Stimulated activated CD4-positive, alpha-beta T cell treated with anti-CD3 and anti-CD28 coated beads, TNF-alpha, amount 100 ng/mL, for 1 hour (primary cell): Measurements from ENCODE around the gene SH3GL1.

Experiments
- DNase-seq, 3 donors: peaks; one replicate each; pipeline ENCODE4 v3.0.0-alpha.2; 2020; ENCODE audit warnings: low read depth in 3 of 3, low spot score in 1 of 3

Gene SH3GL1

DNA sequence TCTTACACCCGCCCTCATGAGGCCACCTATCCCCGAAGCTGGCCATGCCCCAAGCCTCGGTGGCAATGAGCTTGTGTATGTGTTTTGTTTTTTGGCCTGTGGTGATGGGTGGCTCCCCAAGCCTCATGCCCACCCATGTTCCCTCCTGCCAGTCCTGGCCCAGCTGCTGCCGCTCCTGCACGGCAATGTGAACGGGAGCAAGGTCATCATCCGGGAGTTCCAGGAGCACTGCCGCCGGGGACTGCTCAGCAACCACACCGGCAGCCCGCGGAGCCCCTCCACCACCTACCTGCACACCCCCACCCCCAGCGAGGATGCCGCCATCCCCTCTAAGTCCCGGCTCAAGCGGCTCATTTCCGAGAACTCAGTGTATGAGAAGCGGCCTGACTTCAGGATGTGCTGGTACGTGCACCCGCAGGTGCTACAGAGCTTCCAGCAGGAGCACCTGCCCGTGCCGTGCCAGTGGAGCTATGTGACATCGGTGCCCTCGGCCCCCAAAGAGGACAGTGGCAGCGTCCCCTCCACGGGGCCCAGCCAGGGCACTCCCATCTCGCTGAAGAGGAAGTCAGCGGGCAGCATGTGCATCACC lies 32.7 kb upstream of the SH3GL1 start:
- no peak for DNase-seq

- DNase-seq = no peak
Measured at GRCh38 chr19:4431808-4432674, 31.7 kb upstream of the SH3GL1 start.

GRCh38 chr19:4431296-4431695 lies 30.9 kb upstream of the SH3GL1 start:
- DNase-seq = no peak

DNA sequence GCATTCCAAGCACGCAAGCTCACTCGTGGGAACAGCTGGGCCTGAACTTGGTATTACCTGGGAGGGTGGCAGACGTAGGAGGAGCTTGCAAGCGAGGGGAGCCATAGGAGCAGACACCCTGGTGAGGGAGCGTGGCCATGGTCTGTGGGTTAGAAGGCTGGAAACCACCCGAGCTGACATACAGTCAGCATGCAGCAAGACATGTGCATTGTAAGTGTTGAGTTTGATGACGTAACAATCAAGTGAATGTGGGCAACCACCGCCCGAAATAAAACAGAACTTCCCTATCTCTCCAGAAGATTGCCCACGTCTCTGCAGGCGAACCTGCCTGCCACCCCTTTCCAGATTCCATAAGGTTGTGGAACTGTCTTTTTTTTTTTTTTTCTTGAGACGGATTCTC lies 30.4 kb upstream of the SH3GL1 start:
- DNase-seq = no peak

GRCh38 chr19:4429771-4430171 lies 29.4 kb upstream of the SH3GL1 start:
- no peak for DNase-seq

DNA sequence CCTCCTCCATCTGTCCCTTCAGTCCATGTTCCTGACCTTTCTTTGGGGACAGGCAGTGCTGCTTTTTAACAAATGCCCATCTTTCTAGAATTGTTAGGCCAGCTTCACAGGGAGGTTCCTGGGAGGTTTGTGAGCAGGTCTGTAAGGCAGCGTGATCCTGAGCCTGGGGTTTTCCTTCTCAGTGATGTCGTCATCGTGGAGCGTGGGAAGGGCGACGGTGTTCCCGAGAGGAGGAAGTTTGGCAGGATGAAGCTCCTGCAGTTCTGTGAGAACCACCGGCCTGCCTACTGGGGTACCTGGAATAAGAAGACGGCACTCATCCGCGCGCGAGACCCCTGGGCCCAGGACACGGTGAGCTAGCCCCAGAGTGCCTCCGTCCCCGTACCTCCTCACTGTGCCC lies 28.9 kb upstream of the SH3GL1 start:
- DNase-seq = no peak

GRCh38 chr19:4428326-4428975 lies 28.1 kb upstream of the SH3GL1 start:
- no peak for DNase-seq

DNA sequence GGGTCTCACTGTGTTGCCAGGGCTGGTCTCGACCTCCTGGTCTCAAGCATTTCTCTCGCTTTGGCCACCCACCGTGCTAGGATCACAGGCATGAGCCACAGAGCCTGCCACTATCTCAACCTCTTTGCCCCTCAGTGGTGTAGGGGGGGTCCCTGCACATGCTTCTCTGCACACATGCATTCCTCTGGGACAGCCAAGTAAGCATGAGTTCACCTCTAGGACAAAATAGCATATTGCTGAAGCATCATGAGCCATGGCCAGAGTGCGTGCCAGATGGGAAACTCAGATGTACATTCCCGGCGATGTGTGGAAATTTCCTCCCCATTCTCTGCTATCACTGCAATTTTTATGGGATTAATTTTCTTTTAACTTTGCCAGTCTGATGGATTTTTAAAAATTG lies 25.2 kb upstream of the SH3GL1 start:
- no peak for DNase-seq

GRCh38 chr19:4423416-4424126 lies 23.2 kb upstream of the SH3GL1 start:
- no peak for DNase-seq

DNA sequence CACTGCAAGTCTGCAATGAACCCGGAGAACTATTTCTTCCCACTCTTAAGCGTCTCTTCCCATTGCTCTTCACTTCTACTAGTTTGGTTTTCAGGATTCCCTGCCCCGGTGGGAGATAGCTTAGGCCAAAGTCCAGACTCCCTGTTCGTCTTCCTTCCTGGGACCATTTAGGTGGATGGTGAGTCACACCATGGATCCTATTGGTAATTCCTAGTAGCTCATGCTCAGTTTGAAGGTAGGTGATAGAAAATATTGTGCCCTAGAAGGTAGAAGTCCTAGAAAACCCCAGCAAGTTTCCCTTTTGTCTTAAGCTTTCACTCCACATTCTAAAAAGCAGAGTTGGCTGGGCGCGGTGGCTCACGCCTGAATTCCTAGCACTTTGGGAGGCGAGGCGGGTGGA lies 15.9 kb upstream of the SH3GL1 start:
- no peak for DNase-seq

GRCh38 chr19:4415352-4415751 lies 15.0 kb upstream of the SH3GL1 start:
- DNase-seq = no peak

- no peak for DNase-seq
Measured at GRCh38 chr19:4414800-4415321, 14.5 kb upstream of the SH3GL1 start.

GRCh38 chr19:4414144-4414799 lies 13.9 kb upstream of the SH3GL1 start:
- no peak for DNase-seq

DNA sequence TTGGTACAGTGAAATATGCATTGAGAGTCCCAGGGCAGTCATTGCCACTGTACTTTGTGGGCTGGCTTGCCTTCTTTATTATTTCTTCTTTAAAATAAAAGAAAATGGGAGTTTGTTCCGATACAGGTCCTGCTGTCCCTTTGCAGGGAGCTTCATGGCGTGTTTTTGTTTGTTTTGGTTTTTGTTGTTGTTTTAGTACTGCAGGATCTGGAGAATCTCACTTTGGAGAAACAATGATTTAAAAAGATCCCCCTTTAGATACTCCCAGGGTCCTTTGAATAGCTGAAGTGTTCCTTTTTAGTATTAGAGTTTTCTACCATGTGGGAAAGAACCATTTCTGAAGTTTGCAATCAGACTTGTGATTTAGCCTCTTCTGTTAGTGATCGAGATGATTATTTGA lies 13.2 kb upstream of the SH3GL1 start:
- DNase-seq = no peak

DNA sequence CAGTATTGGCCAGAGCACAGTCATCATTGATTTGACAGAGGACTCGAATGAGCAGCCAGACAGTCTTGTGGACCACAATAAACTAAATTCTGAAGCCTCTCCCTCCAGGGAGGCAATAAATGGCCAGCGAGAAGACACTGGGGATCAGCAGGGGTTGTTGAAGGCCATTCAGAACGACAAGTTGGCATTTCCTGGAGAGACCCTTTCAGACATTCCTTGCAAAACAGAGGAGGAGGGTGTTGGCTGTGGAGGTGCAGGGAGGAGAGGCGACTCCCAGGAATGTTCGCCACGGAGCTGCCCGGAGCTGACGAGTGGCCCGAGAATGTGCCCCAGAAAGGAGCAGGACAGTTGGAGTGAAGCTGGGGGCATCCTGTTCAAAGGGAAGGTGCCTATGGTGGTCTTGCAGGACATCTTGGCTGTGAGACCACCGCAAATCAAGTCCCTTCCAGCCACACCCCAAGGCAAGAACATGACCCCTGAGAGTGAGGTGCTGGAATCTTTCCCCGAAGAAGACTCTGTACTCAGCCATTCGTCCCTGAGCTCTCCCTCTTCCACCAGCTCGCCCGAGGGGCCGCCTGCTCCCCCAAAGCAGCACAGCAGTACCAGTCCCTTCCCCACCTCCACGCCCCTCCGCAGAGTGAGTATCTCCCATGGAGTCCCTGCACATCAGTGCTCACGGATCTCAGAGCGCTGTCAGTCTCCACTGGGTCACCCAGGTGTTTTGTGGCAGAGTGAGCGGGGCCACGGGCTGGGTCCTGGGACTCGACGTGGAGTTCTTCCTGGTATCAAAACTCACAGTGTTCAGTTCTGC lies 9.0 kb upstream of the SH3GL1 start:
- no peak for DNase-seq

DNA sequence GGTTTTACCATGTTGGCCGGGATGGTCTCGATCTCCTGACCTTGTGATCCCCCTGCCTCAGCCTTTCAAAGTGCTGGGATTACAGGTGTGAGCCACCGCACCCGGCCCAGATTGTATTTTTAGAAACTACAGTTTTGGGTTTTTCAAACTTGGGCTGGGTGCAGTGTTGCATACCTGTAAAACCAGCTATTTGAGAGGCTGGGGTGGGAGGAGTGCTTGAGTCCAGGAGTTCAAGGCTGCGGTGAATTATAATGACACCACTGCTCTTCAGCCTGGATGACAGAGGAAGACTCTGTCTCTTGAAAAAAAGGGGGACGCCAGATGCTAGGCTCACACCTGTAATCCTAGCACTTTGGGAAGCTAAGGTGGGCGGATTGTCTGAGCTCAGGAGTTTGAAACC lies 6.3 kb upstream of the SH3GL1 start:
- DNase-seq = no peak

GRCh38 chr19:4405977-4406376 lies 5.6 kb upstream of the SH3GL1 start:
- DNase-seq = no peak

- no peak for DNase-seq
Measured at GRCh38 chr19:4403005-4403761, 2.8 kb upstream of the SH3GL1 start.
